SK-N-SH (cell line): Measurements from ENCODE around the gene ELP1. TPM values are rescaled to one million over a fixed set of nuclear protein-coding genes. Genes with fewer than 3 reads are reported as not detected.

Experiments used
- CTCF ChIA-PET: fragments of 300-600, 350-600 bp; formaldehyde crosslinking; extraction: SDS; loops from one replicate; lab custom pipeline; 2021; lab: Yijun Ruan, JAX
- POLR2A ChIA-PET: fragments of 350-600 bp; sonication (Branson Sonifier 250); formaldehyde crosslinking; extraction: SDS; loops from one replicate; lab custom pipeline; 2020; ENCODE audit warnings: antibody characterized with exemption, inconsistent platforms; lab: Yijun Ruan, JAX
- DNase-seq: peaks from one replicate; pipeline ENCODE4 v3.0.0; 2012
- H2AFZ ChIP-seq: fragments of 200-600 bp; sonication (generic); 2 replicates; pipeline ENCODE4 v1.8.1; 2016; ENCODE audit warnings: antibody characterized with exemption, mild to moderate bottlenecking, low read depth
- H3F3A ChIP-seq: fragments of 200-600 bp; sonication (generic); replicated peaks from 2 replicates; pipeline ENCODE3; 2016; ENCODE audit warnings: antibody characterized with exemption, mild to moderate bottlenecking; ENCODE audit not compliant: insufficient read depth
- H3K27ac ChIP-seq, 2 experiments: fragments of 200-500 bp in 1 of 2; fragments of 200-600 bp in 1 of 2; sonication (Bioruptor generic) in 1 of 2; sonication (generic), shearing (Covaris generic) in 1 of 2; 2 replicates each; pipeline versions ENCODE4 v1.5.1 to v1.6.1; 2014 to 2016; ENCODE audit warnings: low read depth in 2 of 2, inconsistent platforms in 1 of 2, low read length in 1 of 2, mild to moderate bottlenecking in 1 of 2, mixed read lengths in 1 of 2
- H3K27me3 ChIP-seq: fragments of 200-600 bp; sonication (generic), shearing (Covaris generic); 2 replicates; pipeline ENCODE4 v1.6.1; 2016; ENCODE audit warnings: mixed run types; ENCODE audit not compliant: insufficient read depth
- H3K36me3 ChIP-seq, 2 experiments: fragments of 200-500 bp in 1 of 2; fragments of 200-600 bp in 1 of 2; sonication (Bioruptor generic) in 1 of 2; sonication (generic) in 1 of 2; replicated peaks in 1 of 2; 2 replicates each; pipeline versions ENCODE3 to v1.5.1; 2014 to 2016; ENCODE audit warnings: low read length in 1 of 2, mild to moderate bottlenecking in 1 of 2; ENCODE audit not compliant: insufficient read depth in 2 of 2, control insufficient read depth in 1 of 2
- H3K4me1 ChIP-seq, 2 experiments: fragments of 200-500 bp in 1 of 2; fragments of 200-600 bp in 1 of 2; sonication (Bioruptor generic) in 1 of 2; sonication (generic), shearing (Covaris generic) in 1 of 2; 2 replicates each; pipeline versions ENCODE4 v1.5.1 to v1.6.1; 2014 to 2016; ENCODE audit warnings: low read depth in 1 of 2, low read length in 1 of 2, mixed run types in 1 of 2; ENCODE audit not compliant: insufficient read depth in 2 of 2, control insufficient read depth in 1 of 2
- H3K4me2 ChIP-seq: fragments of 200-600 bp; sonication (generic), shearing (Covaris generic); 2 replicates; pipeline ENCODE4 v1.6.1; 2017; ENCODE audit warnings: mixed run types
- H3K4me3 ChIP-seq, 2 experiments: fragments of 200-500 bp in 1 of 2; fragments of 200-600 bp in 1 of 2; sonication (Bioruptor generic) in 1 of 2; sonication (generic), shearing (Covaris generic) in 1 of 2; 2 replicates each; pipeline versions ENCODE4 v1.5.1 to v1.8.1; 2014 to 2016; ENCODE audit warnings: low read depth in 2 of 2, inconsistent platforms in 1 of 2, low read length in 1 of 2, mild to moderate bottlenecking in 1 of 2, mixed read lengths in 1 of 2, moderate library complexity in 1 of 2
- H3K79me2 ChIP-seq: fragments of 200-600 bp; sonication (generic); 2 replicates; pipeline ENCODE4 v1.8.1; 2017; ENCODE audit warnings: mild to moderate bottlenecking; ENCODE audit not compliant: insufficient read depth
- H3K9ac ChIP-seq: fragments of 200-600 bp; sonication (generic); 2 replicates; pipeline ENCODE4 v1.6.1; 2017; ENCODE audit warnings: mixed run types
- H3K9me2 ChIP-seq: fragments of 200-600 bp; sonication (generic); 2 replicates; pipeline ENCODE4 v1.6.1; 2017; ENCODE audit warnings: mixed run types
- H3K9me3 ChIP-seq: fragments of 200-600 bp; sonication (generic); 2 replicates; pipeline ENCODE4 v1.6.1; 2017; ENCODE audit warnings: mixed run types, mild to moderate bottlenecking, moderate library complexity
- H4K20me1 ChIP-seq: fragments of 200-600 bp; sonication (generic); 2 replicates; pipeline ENCODE4 v1.6.1; 2017; ENCODE audit warnings: mild to moderate bottlenecking, mixed run types; ENCODE audit not compliant: insufficient read depth
- CHD2 ChIP-seq: fragments of 150-350 bp; IDR thresholded peaks from 2 replicates; pipeline ENCODE4 v1.6.1; 2018; ENCODE audit warnings: low read length; ENCODE audit not compliant: partially characterized antibody
- CTCF ChIP-seq: fragments of 200-600 bp; sonication (generic); IDR thresholded peaks from 2 replicates; pipeline ENCODE4 v1.6.1; 2017; ENCODE audit warnings: antibody characterized with exemption, mild to moderate bottlenecking, moderate library complexity
- FOSL2 ChIP-seq: IDR thresholded peaks from 2 replicates; pipeline ENCODE4 v1.4.0; 2012; ENCODE audit warnings: low read depth, mild to moderate bottlenecking, moderate library complexity, borderline replicate concordance
- GABPA ChIP-seq: IDR thresholded peaks from 2 replicates; pipeline ENCODE4 v1.4.0; 2012; ENCODE audit warnings: low read depth, mild to moderate bottlenecking
- GATA2 ChIP-seq: sonication (generic); formaldehyde crosslinking; IDR thresholded peaks from 2 replicates; pipeline ENCODE4 v1.5.0; 2020; ENCODE audit warnings: mild to moderate bottlenecking, missing genetic modification reagents
- MEF2A ChIP-seq: IDR thresholded peaks from 2 replicates; pipeline ENCODE4 v1.4.0; 2012; ENCODE audit warnings: low read depth, borderline replicate concordance
- MXI1 ChIP-seq: IDR thresholded peaks from 2 replicates; pipeline ENCODE4 v1.6.1; 2012; ENCODE audit warnings: mild to moderate bottlenecking, low read depth, low read length, improper control_type of control experiment
- PBX3 ChIP-seq: IDR thresholded peaks from 2 replicates; pipeline ENCODE4; 2012
- RAD21 ChIP-seq: IDR thresholded peaks from 2 replicates; pipeline ENCODE4 v1.6.1; 2012; ENCODE audit warnings: mild to moderate bottlenecking, low read length
- RCOR1 ChIP-seq: fragments of 150-350 bp; IDR thresholded peaks from 2 replicates; pipeline ENCODE4 v1.6.1; 2017; ENCODE audit warnings: antibody characterized with exemption, low read length
- RFX5 ChIP-seq: IDR thresholded peaks from 2 replicates; pipeline ENCODE4 v1.6.1; 2012; ENCODE audit warnings: mild to moderate bottlenecking, improper control_type of control experiment, low read length
- TAF1 ChIP-seq: IDR thresholded peaks from 2 replicates; pipeline ENCODE4 v1.6.1; 2012; ENCODE audit warnings: low read depth, mild to moderate bottlenecking, low read length, moderate library complexity, borderline replicate concordance
- TCF12 ChIP-seq: IDR thresholded peaks from 2 replicates; pipeline ENCODE4 v1.4.0; 2012
- USF2 ChIP-seq: fragments of 150-350 bp; IDR thresholded peaks from 2 replicates; pipeline ENCODE4 v1.6.1; 2017; ENCODE audit warnings: antibody characterized with exemption, low read length, low read depth, borderline replicate concordance
- YY1 ChIP-seq: IDR thresholded peaks from 2 replicates; pipeline ENCODE4 v1.4.0; 2012; ENCODE audit warnings: low read depth, mild to moderate bottlenecking
- ZBTB33 ChIP-seq: IDR thresholded peaks from 2 replicates; pipeline ENCODE4 v1.4.0; 2012; ENCODE audit warnings: low read depth, borderline replicate concordance
- WGBS: methylation state at CpG from one replicate; pipeline ENCODE4 v1.1.6; 2017; ENCODE audit warnings: low lambda C conversion rate; 5-methylcytosine and 5-hydroxymethylcytosine counted together
- polyA plus RNA-seq, 3 experiments: library from polyadenylated mRNA; depleted of rRNA; stranded (reverse); fragments of >200 nt; gene quantifications; 2 replicates each; pipeline ENCODE4 v1.2.3, GENCODE V29; 2012

ELP1 gene
- polyA plus RNA-seq, 1 of the 3 experiments (the other 2 are of a cell fraction) = 19.1 TPM

GRCh38 chr9:108844856-108845255 is 89.1 kb downstream of the ELP1 start:
- Histone ChIP-seq H3K27ac (no peak overlapping the region), H3F3A (no peaks in the 10 kb centered on the region), H3K4me2 (no peak overlapping the region), H3K27me3 (no peaks in the 10 kb centered on the region; the same call in 1 of the 2 replicates), H3K9ac (no peak overlapping the region), H3K36me3 (no peaks in the 10 kb centered on the region), H3K79me2 (no peaks in the 10 kb centered on the region), H4K20me1 (no peaks in the 10 kb centered on the region), H3K9me2 (no peaks in the 10 kb centered on the region), H3K9me3 (no peaks in the 10 kb centered on the region), H3K4me3 (no peak overlapping the region), H3K4me1 (no peaks in the 10 kb centered on the region), H2AFZ (no peak overlapping the region)
- ChIA-PET CTCF (no interaction called here), POLR2A (no interaction called here)
- WGBS = 58% methylated on average over 2 of the region's 2 CpGs
- TF ChIP-seq CHD2 (no peak), ZBTB33 (no peak), YY1 (no peak), FOSL2 (no peak), CTCF (no peak), USF2 (no peak), RCOR1 (no peak), GABPA (no peak), TAF1 (no peak), RAD21 (no peak), MEF2A (no peak), PBX3 (no peak), TCF12 (no peak), RFX5 (no peak), GATA2 (CRISPR knock-in tag) (no peak), MXI1 (no peak)
- DNase-seq = no peak
